AG10803 (cell line): Measurements from ENCODE around the gene ANTXR1.

Source experiments
- DNase-seq: peaks from one replicate; pipeline ENCODE4 v3.0.0; 2010; ENCODE audit warnings: low read depth
- H3K4me3 ChIP-seq: 2 replicates; pipeline ENCODE4 v1.5.1; 2011; ENCODE audit warnings: mild to moderate bottlenecking, low read length, control low read depth
- CTCF ChIP-seq: conservative IDR thresholded peaks from 2 replicates; pipeline ENCODE4 v1.5.1; 2011; ENCODE audit warnings: mild to moderate bottlenecking, low read length, control low read depth, inconsistent platforms

ANTXR1 gene

GRCh38 chr2:69102041-69102593 lies 89.1 kb downstream of the ANTXR1 start:
- DNase-seq, result no peak
- H3K4me3 ChIP-seq, result no peak overlapping the region
- TF ChIP-seq CTCF, result no peak

DNA sequence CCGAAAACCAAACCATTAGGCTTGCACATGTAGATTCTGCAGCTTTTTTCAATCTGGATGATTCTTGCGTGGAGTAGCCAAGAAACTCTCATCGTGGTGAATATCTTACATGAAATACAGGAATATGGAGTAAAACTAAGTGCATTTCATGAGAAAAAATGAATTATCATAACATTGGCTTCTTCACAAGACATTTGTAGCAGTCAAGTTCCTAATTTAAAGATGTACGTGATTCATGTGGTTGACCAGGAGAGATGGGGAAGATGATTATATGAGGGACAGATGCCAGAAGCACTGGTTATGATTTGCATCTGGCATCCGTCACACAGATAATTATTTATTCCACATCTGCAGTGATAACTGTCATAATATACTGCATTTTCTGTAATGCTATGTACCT lies 90.4 kb downstream of the ANTXR1 start:
- no peak for TF ChIP-seq CTCF
- no peak for DNase-seq
- no peak overlapping the region for H3K4me3 ChIP-seq

DNA sequence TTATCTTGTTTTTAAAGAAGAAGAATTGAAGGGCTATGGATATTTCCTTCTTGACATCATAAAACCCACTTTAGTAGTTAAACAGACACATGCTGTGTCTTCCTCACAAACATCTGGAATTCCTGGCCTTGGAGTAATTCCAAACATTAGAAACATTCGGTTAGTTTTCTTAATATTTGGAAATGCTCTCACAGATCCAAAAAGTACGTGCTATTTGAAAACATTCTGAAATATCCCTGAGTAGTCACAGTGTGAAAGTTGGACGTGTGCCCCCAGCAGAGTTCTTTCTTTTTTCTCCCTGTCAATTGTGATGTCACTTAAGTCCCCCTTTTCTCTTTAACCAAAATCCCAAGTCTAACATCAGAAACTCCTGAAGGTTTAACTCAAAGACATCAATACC lies 91.3 kb downstream of the ANTXR1 start:
- TF ChIP-seq CTCF, result no peak

DNA sequence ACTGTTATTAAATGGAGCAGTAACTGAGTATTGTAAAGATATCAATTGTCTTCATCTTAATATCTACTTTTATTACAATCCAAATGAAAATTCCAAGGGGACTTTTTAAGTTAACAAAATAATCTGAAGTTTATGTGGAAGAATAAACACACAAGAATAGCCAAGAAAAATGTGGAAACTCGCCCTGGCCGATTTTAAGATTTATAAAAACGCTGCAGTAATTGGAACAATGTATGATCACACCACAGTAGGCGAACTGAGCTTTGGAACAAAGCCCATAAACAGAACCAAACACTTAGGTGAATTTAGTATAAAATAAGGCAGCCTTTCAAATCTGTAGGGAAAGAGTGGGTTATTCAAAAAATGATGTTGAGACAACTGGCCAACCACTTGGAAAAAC lies 96.3 kb downstream of the ANTXR1 start:
- TF ChIP-seq CTCF, result no peak

More for the DNA sequence above, 91.3 kb downstream of the ANTXR1 start:
- DNase-seq, result peak; percentile 79
- no peak overlapping the region for H3K4me3 ChIP-seq

GRCh38 chr2:69111076-69111475 lies 98.1 kb downstream of the ANTXR1 start:
- H3K4me3 ChIP-seq, result no peak overlapping the region
- no peak for DNase-seq
- no peak for TF ChIP-seq CTCF

More for the DNA sequence above, 96.3 kb downstream of the ANTXR1 start:
- H3K4me3 ChIP-seq, result no peak overlapping the region
- DNase-seq, result no peak

DNA sequence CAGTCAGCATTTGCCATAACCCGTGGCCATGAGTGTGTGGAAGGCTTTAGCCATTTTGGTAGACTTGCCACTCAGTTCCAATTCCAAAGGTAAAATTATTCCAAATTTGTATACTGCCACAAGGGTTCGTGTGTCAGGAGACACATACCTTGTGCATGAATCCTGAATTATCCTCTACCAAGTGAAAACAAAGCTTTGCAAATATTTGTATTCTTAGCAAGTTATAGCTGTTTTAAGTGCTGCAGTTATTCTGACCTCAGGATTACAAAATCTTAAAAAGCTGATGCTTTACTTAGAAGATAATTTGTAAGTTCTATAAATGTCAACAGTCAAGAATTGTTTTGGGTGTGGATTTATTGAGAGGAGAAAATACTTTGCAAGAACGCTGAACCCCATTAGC lies 100.6 kb downstream of the ANTXR1 start:
- DNase-seq, result peak; percentile 67
- no peak overlapping the region for H3K4me3 ChIP-seq
- TF ChIP-seq CTCF, result no peak

GRCh38 chr2:69114534-69114933 lies 101.6 kb downstream of the ANTXR1 start:
- no peak overlapping the region for H3K4me3 ChIP-seq
- no peak for TF ChIP-seq CTCF
- DNase-seq, result no peak
